Nephron progenitor cell (in vitro differentiated cells): ENCODE results near the gene TBC1D22A.

Source experiments
- DNase-seq: peaks from one replicate; pipeline ENCODE4 v3.0.0; 2021
- H3K27ac Mint-ChIP-seq: 2 replicates; pipeline ENCODE4 v1.8.0; 2021; ENCODE audit warnings: mild to moderate bottlenecking, moderate library complexity, mixed read lengths
- H3K27me3 Mint-ChIP-seq: 2 replicates; pipeline ENCODE4 v1.8.0; 2021; ENCODE audit warnings: mild to moderate bottlenecking, low read depth, mixed read lengths; ENCODE audit not compliant: poor library complexity
- H3K36me3 Mint-ChIP-seq: 2 replicates; pipeline ENCODE4 v1.8.0; 2021; ENCODE audit warnings: low read depth, mixed read lengths
- H3K4me1 Mint-ChIP-seq: 2 replicates; pipeline ENCODE4 v1.8.0; 2021; ENCODE audit warnings: mixed read lengths
- H3K4me3 Mint-ChIP-seq: 2 replicates; pipeline ENCODE4 v1.8.0; 2021; ENCODE audit warnings: mild to moderate bottlenecking, moderate library complexity, mixed read lengths
- H3K9me3 Mint-ChIP-seq: 2 replicates; pipeline ENCODE4 v1.8.0; 2021; ENCODE audit warnings: mild to moderate bottlenecking, moderate library complexity, mixed read lengths
- TF ChIP-seq, protein P1 (sequence below): fragments of 200-600 bp; sonication (generic); IDR thresholded peaks from 2 replicates; pipeline ENCODE4 v1.5.0; 2021; ENCODE audit warnings: antibody characterized with exemption

The TBC1D22A gene

DNA sequence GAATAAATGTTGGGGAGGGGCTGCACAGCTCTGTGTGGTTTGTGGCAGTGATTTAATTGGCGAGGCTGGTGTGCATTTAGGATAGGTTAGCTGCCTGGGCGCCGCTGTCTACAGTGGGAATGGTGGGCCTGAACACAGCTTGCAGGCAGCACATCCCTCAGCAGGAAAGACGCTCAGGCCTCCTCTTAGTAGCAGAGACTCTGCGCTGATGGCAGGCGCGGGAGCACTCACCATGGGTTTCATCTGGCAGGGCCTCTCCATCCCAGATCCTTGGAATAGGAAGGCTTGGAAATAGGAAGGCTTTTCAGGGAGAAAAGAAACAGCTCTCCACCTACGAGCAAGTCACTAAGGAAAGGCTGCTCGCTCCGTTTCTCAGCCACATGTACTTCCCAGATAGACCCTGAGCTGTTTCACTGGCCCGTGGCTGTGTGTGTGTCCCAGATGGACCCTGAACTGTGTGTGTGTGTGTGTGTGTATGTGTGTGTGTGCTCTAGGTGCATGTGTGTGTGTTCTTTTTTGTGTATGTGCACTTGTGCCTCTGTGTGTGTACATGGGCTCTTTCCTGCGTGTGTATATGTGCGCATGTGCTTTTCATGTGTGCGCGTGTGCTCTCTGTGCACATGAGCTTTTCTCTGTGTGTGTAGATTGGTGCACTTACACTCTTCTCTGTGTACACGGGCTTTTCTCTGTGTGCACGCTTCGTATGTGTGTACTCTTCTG, 144.0 kb downstream of the TBC1D22A start:
- DNase-seq: no peak
- Mint-ChIP-seq H3K4me1 (peaks cover 31% of the 10 kb centered on the region), H3K4me3 (no peak overlapping the region), H3K9me3 (no peaks in the 10 kb centered on the region), H3K27ac (peak overlapping the region; percentile 15), H3K27me3 (no peaks in the 10 kb centered on the region), H3K36me3 (peaks cover 3% of the 10 kb centered on the region)
- TF ChIP-seq, protein P1, sequence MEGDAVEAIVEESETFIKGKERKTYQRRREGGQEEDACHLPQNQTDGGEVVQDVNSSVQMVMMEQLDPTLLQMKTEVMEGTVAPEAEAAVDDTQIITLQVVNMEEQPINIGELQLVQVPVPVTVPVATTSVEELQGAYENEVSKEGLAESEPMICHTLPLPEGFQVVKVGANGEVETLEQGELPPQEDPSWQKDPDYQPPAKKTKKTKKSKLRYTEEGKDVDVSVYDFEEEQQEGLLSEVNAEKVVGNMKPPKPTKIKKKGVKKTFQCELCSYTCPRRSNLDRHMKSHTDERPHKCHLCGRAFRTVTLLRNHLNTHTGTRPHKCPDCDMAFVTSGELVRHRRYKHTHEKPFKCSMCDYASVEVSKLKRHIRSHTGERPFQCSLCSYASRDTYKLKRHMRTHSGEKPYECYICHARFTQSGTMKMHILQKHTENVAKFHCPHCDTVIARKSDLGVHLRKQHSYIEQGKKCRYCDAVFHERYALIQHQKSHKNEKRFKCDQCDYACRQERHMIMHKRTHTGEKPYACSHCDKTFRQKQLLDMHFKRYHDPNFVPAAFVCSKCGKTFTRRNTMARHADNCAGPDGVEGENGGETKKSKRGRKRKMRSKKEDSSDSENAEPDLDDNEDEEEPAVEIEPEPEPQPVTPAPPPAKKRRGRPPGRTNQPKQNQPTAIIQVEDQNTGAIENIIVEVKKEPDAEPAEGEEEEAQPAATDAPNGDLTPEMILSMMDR: no peak

DNA sequence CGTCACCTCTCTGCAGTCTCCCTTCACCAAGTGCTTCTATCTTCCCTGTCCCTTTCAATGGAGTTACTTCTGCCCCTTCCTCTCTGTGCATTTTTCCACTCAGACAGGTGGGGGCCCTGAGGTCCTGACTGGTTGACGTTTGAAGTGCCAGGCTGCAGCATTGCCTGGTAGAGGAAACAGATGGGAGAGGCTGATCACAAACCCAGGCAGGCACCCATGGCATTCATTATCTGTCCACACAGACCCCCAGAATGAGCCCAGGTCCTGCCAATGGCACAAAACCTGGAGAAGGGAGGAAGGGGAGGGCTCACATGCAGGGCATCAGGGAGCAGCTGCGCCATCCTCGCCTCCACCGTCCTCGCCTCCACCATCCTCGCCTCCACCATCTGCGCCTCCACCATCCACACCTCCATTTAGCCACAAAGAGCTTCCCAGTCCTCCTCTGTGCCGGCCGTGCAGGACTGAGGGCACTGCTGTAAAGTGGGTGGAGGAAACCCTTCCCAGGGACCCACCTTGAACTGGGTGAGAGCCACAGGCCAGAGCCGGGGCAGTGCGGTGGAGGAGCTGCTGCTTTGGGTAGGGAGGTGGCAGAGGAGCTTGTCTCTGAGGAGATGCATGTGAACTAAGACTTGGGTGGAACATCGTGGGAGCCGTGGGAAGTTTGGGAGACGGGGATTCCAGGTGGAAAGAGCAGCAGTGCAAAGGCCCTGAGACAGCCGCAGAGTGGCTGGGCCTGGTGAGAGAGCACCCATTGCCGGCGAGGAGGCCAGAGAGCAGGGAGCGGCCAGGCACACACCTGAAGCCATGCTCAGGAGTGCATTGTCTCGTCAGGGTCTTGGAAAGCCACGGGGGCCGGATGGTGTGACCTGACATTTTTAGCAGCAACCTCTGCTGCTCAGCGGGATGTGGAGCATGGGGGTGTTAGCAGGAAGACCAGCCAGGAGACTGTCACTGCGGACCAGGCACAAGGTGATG, 145.1 kb downstream of the TBC1D22A start:
- peaks cover 2% of the 10 kb centered on the region for H3K36me3 Mint-ChIP-seq
- no peaks in the 10 kb centered on the region for H3K27me3 Mint-ChIP-seq
- no peak for DNase-seq
- peaks cover 35% of the 10 kb centered on the region for H3K4me1 Mint-ChIP-seq
- H3K27ac Mint-ChIP-seq: peak overlapping the region; percentile 15
- H3K4me3 Mint-ChIP-seq: no peak overlapping the region
- TF ChIP-seq, protein P1: no peak
- no peaks in the 10 kb centered on the region for H3K9me3 Mint-ChIP-seq

DNA sequence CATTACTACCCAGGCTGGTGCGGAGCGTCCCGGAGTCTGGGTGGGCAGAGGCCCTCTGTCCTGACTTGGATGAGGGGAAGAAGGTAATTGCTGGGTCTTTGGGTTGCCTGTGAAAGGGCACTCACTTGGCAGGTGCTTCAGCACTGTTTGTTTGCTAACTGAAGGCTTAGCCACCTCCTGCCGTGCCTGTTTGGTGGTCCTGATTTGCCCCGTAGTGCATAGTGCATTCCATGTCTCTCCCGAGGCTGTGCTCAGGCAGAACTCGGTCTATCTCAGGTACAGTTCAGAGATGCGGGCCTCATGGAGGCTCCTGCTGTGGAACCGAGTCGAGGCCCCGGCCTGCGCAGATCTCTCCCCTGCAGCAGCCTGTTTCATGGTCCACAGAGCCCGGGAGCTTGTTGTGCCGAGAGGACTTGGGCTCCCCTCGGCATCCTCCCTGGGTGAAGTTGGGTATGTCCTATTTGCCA, 146.2 kb downstream of the TBC1D22A start:
- TF ChIP-seq, protein P1: no peak
- H3K4me1 Mint-ChIP-seq: peaks cover 32% of the 10 kb centered on the region
- H3K4me3 Mint-ChIP-seq: no peak overlapping the region
- no peaks in the 10 kb centered on the region for H3K27me3 Mint-ChIP-seq
- peak overlapping the region; percentile 32 for H3K27ac Mint-ChIP-seq
- H3K36me3 Mint-ChIP-seq: peaks cover 8% of the 10 kb centered on the region
- H3K9me3 Mint-ChIP-seq: no peaks in the 10 kb centered on the region
- no peak for DNase-seq

DNA sequence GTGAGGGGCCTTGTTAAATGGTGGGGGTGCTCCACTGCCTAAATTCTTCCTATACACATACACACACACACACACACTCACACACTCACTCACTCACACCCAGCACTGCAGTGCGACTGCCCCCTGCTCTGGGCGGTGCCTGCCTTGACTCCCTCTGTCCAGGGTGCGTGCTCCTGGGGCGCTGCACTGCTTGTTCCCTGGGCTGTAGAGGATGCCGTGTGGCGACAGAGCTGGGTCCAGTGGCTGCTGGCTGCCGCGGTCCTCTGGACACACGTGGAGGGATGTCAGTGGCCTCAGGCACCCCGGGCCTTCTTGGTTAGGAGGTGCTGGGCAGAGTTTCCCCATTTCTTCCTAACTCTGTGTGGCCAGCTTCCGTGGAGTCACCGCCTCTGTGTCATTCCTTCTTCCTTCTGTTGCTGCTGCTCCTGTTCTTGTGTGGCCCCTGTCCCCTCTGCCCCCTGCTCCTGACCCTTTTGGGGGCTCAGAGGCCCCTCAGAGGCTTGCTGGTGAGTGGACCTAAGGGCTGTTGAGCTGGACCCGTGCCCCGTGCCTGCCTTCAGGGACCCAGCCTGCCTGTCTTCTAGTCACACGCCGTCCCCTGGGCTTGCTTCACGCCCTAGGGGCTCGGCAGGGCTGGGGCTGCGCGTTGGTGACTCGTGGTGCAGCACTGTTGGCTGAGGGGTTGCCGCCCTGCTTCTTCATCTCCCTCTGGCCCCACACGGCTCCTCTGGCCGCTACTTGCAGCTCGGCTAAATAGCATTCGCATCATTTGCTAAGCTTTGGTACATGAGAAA, 147.0 kb downstream of the TBC1D22A start:
- Mint-ChIP-seq H3K27me3 (no peaks in the 10 kb centered on the region), H3K36me3 (peaks cover 13% of the 10 kb centered on the region), H3K4me1 (peaks cover 33% of the 10 kb centered on the region), H3K27ac (peak overlapping the region; percentile 78), H3K4me3 (no peak overlapping the region), H3K9me3 (no peaks in the 10 kb centered on the region)
- TF ChIP-seq, protein P1: no peak
- no peak for DNase-seq

DNA sequence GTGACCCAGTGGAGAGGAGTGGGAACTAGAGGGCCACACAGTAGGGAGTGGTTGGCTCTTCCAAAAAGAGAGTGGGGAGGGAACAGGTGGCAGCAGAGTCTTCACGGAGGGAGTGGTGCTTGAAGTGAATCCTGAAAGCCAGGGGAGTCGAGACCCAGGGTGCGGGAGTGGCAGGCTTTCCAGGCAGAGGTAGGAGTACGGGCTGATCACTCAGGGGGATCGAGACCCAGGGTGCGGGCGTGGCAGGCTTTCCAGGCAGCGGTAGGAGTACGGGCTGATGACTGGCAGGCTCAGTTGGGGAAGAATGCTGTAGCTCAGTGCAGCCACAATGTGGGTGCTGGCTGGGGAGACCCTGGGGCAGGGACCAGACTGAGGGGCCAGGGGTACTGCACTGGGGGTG, 148.2 kb downstream of the TBC1D22A start:
- Mint-ChIP-seq H3K4me1 (peaks cover 39% of the 10 kb centered on the region), H3K27ac (peak overlapping the region; percentile 78), H3K36me3 (peaks cover 13% of the 10 kb centered on the region), H3K27me3 (no peaks in the 10 kb centered on the region), H3K9me3 (no peaks in the 10 kb centered on the region), H3K4me3 (no peak overlapping the region)
- no peak for DNase-seq
- TF ChIP-seq, protein P1: no peak
